HEK293T (cell line): ENCODE measurements around the gene GRID2.

Experiments used
- CTCF ChIA-PET: fragments of 350-600 bp; formaldehyde crosslinking; extraction: SDS; loops from one replicate; lab custom pipeline; 2021; ENCODE audit warnings: antibody characterized with exemption, inconsistent platforms; lab: Yijun Ruan, JAX
- POLR2A ChIA-PET: fragments of 350-600 bp; formaldehyde crosslinking; extraction: SDS; loops from one replicate; lab custom pipeline; 2020; ENCODE audit warnings: antibody characterized with exemption, inconsistent platforms; lab: Yijun Ruan, JAX
- DNase-seq: peaks from one replicate; pipeline ENCODE4 v3.0.0; 2012; ENCODE audit warnings: mixed read lengths; ENCODE audit errors: extremely low spot score
- ARNT ChIP-seq: fragments of 450-650 bp; IDR thresholded peaks from 2 replicates; pipeline ENCODE4 v1.6.1; 2017; ENCODE audit warnings: mild to moderate bottlenecking
- BHLHE40 ChIP-seq: fragments of 450-650 bp; IDR thresholded peaks from 2 replicates; pipeline ENCODE4 v1.6.1; 2016; ENCODE audit warnings: mild to moderate bottlenecking, moderate library complexity, borderline replicate concordance
- CTBP1 ChIP-seq: fragments of 450-650 bp; IDR thresholded peaks from 2 replicates; pipeline ENCODE4 v1.6.1; 2016; ENCODE audit warnings: borderline replicate concordance
- ELF4 ChIP-seq: fragments of 450-650 bp; IDR thresholded peaks from 2 replicates; pipeline ENCODE4 v1.6.1; 2017; ENCODE audit warnings: antibody characterized with exemption
- FOXA1 ChIP-seq: fragments of 450-650 bp; IDR thresholded peaks from 2 replicates; pipeline ENCODE4 v1.6.1; 2016; ENCODE audit warnings: mild to moderate bottlenecking
- FOXK2 ChIP-seq: fragments of 450-650 bp; IDR thresholded peaks from 2 replicates; pipeline ENCODE4 v1.6.1; 2016; ENCODE audit warnings: mild to moderate bottlenecking
- FOXM1 ChIP-seq: fragments of 450-650 bp; IDR thresholded peaks from 2 replicates; pipeline ENCODE4 v1.6.1; 2017; ENCODE audit warnings: mild to moderate bottlenecking, borderline replicate concordance
- HDGF ChIP-seq: fragments of 450-650 bp; IDR thresholded peaks from 2 replicates; pipeline ENCODE4 v1.6.1; 2017; ENCODE audit warnings: antibody characterized with exemption, borderline replicate concordance
- L3MBTL2 ChIP-seq: fragments of 450-650 bp; conservative IDR thresholded peaks from 2 replicates; pipeline ENCODE4 v1.6.1; 2016; ENCODE audit warnings: mild to moderate bottlenecking
- LEF1 ChIP-seq: fragments of 450-650 bp; IDR thresholded peaks from 2 replicates; pipeline ENCODE4 v1.6.1; 2017; ENCODE audit warnings: mild to moderate bottlenecking, borderline replicate concordance
- NFRKB ChIP-seq: fragments of 450-650 bp; IDR thresholded peaks from 2 replicates; pipeline ENCODE4 v1.6.1; 2016; ENCODE audit warnings: mild to moderate bottlenecking, moderate library complexity
- SP1 ChIP-seq: fragments of 450-650 bp; IDR thresholded peaks from 2 replicates; pipeline ENCODE4 v1.6.1; 2017
- SUZ12 ChIP-seq: fragments of 450-650 bp; IDR thresholded peaks from 2 replicates; pipeline ENCODE4 v1.6.1; 2016; ENCODE audit warnings: mild to moderate bottlenecking
- TARDBP ChIP-seq: fragments of 450-650 bp; IDR thresholded peaks from 2 replicates; pipeline ENCODE4 v1.6.1; 2016
- ZNF384 ChIP-seq: fragments of 450-650 bp; IDR thresholded peaks from 2 replicates; pipeline ENCODE4 v1.6.1; 2016
- TF ChIP-seq, protein P1 (sequence below): fragments of 450-650 bp; IDR thresholded peaks from 2 replicates; pipeline ENCODE4 v1.6.1; 2016

Gene GRID2

GRCh38 chr4:92658318-92658717 is 354.6 kb downstream of the GRID2 start:
- TF ChIP-seq NFRKB: no peak
- TF ChIP-seq ARNT: no peak
- TF ChIP-seq SUZ12: no peak
- TF ChIP-seq BHLHE40: no peak
- no peak for TF ChIP-seq ELF4
- no peak for TF ChIP-seq LEF1
- no peak for TF ChIP-seq TARDBP
- no peak for TF ChIP-seq SP1
- TF ChIP-seq ZNF384: no peak
- no peak for TF ChIP-seq FOXK2
- TF ChIP-seq HDGF: no peak
- TF ChIP-seq, protein P1, sequence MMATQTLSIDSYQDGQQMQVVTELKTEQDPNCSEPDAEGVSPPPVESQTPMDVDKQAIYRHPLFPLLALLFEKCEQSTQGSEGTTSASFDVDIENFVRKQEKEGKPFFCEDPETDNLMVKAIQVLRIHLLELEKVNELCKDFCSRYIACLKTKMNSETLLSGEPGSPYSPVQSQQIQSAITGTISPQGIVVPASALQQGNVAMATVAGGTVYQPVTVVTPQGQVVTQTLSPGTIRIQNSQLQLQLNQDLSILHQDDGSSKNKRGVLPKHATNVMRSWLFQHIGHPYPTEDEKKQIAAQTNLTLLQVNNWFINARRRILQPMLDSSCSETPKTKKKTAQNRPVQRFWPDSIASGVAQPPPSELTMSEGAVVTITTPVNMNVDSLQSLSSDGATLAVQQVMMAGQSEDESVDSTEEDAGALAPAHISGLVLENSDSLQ: no peak
- no peak for TF ChIP-seq FOXM1
- TF ChIP-seq CTBP1: no peak
- no peak for TF ChIP-seq FOXA1
- no peak for TF ChIP-seq L3MBTL2
- POLR2A ChIA-PET: no interaction called here
- CTCF ChIA-PET: no interaction called here
- no peak for DNase-seq

DNA sequence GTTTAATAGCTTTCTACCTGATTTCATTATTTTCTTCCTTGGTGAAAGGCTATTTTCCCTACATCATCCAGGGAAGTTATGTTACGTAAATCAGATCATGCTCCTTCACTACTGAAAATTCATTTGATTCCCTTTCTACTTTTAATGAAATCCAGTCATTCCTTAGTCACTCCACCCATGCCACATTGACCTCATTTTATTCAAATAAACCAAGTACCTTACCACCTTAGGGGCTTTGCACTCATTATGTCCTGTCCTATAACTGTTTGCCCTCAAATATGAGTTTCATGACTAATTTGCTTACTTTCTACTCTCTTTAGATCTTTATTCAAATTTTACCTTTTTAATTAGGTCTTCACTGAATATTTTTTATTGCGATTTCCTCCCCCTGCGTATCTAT is 374.0 kb downstream of the GRID2 start:
- TF ChIP-seq SUZ12: no peak
- no peak for TF ChIP-seq CTBP1
- no peak for TF ChIP-seq SP1
- no peak for TF ChIP-seq TARDBP
- no peak for TF ChIP-seq FOXK2
- TF ChIP-seq FOXA1: no peak
- no peak for TF ChIP-seq LEF1
- no peak for TF ChIP-seq L3MBTL2
- no peak for TF ChIP-seq ARNT
- no peak for TF ChIP-seq FOXM1
- no peak for TF ChIP-seq NFRKB
- TF ChIP-seq, protein P1: no peak
- no peak for TF ChIP-seq BHLHE40
- TF ChIP-seq HDGF: no peak
- TF ChIP-seq ZNF384: no peak
- no peak for TF ChIP-seq ELF4
- DNase-seq: no peak
- POLR2A ChIA-PET: no interaction called here
- CTCF ChIA-PET: no interaction called here

- ChIA-PET POLR2A (no interaction called here), CTCF (no interaction called here)
- DNase-seq: no peak
- no peak for TF ChIP-seq LEF1
Observed at GRCh38 chr4:92678292-92678691, 374.5 kb downstream of the GRID2 start.

GRCh38 chr4:92679149-92679548 is 375.4 kb downstream of the GRID2 start:
- ChIA-PET CTCF (no interaction called here), POLR2A (no interaction called here)
- no peak for DNase-seq
- TF ChIP-seq TARDBP: no peak
- TF ChIP-seq SUZ12: no peak
- no peak for TF ChIP-seq BHLHE40
- TF ChIP-seq ARNT: no peak
- TF ChIP-seq ZNF384: no peak
- TF ChIP-seq FOXK2: no peak
- no peak for TF ChIP-seq FOXM1
- no peak for TF ChIP-seq ELF4

- DNase-seq: no peak
- TF ChIP-seq ZNF384 (no peak), FOXM1 (no peak), SP1 (no peak), L3MBTL2 (no peak), SUZ12 (no peak), LEF1 (no peak), FOXA1 (no peak), ARNT (no peak)
- TF ChIP-seq, protein P1: no peak
- CTCF ChIA-PET: no interaction called here
- POLR2A ChIA-PET: no interaction called here
Observed at GRCh38 chr4:92714640-92715039, 410.9 kb downstream of the GRID2 start.

GRCh38 chr4:92733231-92733630 is 429.5 kb downstream of the GRID2 start:
- ChIA-PET POLR2A (no interaction called here), CTCF (no interaction called here)
- no peak for TF ChIP-seq CTBP1
- TF ChIP-seq TARDBP: no peak
- no peak for TF ChIP-seq L3MBTL2
- TF ChIP-seq FOXK2: no peak
- no peak for TF ChIP-seq SUZ12
- TF ChIP-seq NFRKB: no peak
- TF ChIP-seq LEF1: no peak
- no peak for TF ChIP-seq HDGF
- no peak for TF ChIP-seq BHLHE40
- no peak for TF ChIP-seq ARNT
- TF ChIP-seq FOXA1: no peak
- no peak for TF ChIP-seq ELF4
- no peak for DNase-seq

DNA sequence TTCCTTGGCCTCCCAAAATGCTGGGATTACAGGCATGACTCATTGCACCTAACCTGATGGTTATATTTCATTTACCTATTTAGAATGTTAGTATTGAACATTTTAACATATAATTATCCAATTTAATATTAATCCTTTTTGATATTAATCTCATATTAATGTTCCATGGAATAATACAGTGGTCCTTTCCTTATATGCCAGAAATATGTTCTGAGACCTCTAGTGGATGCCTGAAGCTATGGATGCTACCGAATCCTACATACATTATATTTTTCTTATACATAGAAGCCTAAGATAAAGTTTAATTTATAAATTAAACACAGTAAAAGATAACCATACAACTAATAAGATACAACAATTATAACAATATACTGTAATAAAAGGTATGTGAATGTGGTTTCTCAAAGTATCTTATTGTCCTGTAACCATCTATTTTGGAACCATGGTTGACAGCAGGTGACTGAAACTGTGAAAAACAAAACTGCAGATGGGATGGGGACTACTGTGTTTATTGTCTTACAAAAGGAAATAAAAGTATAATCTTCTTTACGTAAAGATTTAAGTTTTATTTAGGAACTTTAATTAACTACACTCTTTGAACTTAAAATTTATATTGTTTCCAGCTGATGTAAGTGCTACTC is 431.4 kb downstream of the GRID2 start:
- DNase-seq: no peak
- ChIA-PET CTCF (interaction anchor here (0.6 kb wide), 1 partner anchor 538 kb away, joined by 6 read pairs; no protein-coding TSS in a partner anchor), POLR2A (no interaction called here)
- TF ChIP-seq FOXA1 (no peak), SP1 (no peak), BHLHE40 (no peak), LEF1 (no peak), SUZ12 (no peak), NFRKB (no peak), CTBP1 (no peak), ELF4 (no peak), L3MBTL2 (no peak), ARNT (no peak), FOXM1 (no peak), TARDBP (no peak), FOXK2 (no peak)
- TF ChIP-seq, protein P1: no peak
